T1000 (cell line): ENCODE results near the gene SEMA7A.
"Not testable (repeated sequence)": the region's sequence is repeated elsewhere in the genome, so short reads cannot be mapped to it uniquely, and the experiment has no call there.

ENCODE experiments used
- DNase-seq: peaks from one replicate; lab custom pipeline; 2025; ENCODE audit warnings: mixed read lengths; lab: John Stamatoyannopoulos, UW

SEMA7A gene

GRCh38 chr15:74399511-74400312, 34.0 kb downstream of the SEMA7A start:
- peak; percentile 28 for DNase-seq

- no peak for DNase-seq
These were observed 34.7 kb downstream of the SEMA7A start for GRCh38 chr15:74399100-74399499.

- no peak for DNase-seq
These were observed 35.6 kb downstream of the SEMA7A start for GRCh38 chr15:74398183-74398582.

GRCh38 chr15:74397239-74398068, 36.3 kb downstream of the SEMA7A start:
- DNase-seq = no peak

GRCh38 chr15:74396445-74397238, 37.1 kb downstream of the SEMA7A start:
- peak; percentile 52 for DNase-seq

GRCh38 chr15:74396146-74396438, 37.7 kb downstream of the SEMA7A start:
- DNase-seq = no peak

GRCh38 chr15:74395319-74396145, 38.2 kb downstream of the SEMA7A start:
- DNase-seq = no peak

GRCh38 chr15:74394090-74394846, 39.5 kb downstream of the SEMA7A start:
- DNase-seq = no peak

- no peak for DNase-seq
These were observed 40.3 kb downstream of the SEMA7A start for GRCh38 chr15:74393423-74393822.

GRCh38 chr15:74392902-74393301, 40.9 kb downstream of the SEMA7A start:
- DNase-seq = no peak

GRCh38 chr15:74392451-74392830, 41.3 kb downstream of the SEMA7A start:
- DNase-seq = no peak

- no peak for DNase-seq
These were observed 41.9 kb downstream of the SEMA7A start for GRCh38 chr15:74391582-74392450.

- DNase-seq = no peak
These were observed 43.0 kb downstream of the SEMA7A start for GRCh38 chr15:74390647-74391288.

- not testable (repeated sequence) for DNase-seq
These were observed 43.6 kb downstream of the SEMA7A start for GRCh38 chr15:74390049-74390646.

- no peak for DNase-seq
These were observed 44.3 kb downstream of the SEMA7A start for GRCh38 chr15:74389241-74390048.

- DNase-seq = no peak
These were observed 45.3 kb downstream of the SEMA7A start for GRCh38 chr15:74388363-74388951.

GRCh38 chr15:74387621-74388362, 46.0 kb downstream of the SEMA7A start:
- DNase-seq = no peak
